GM19035 (cell line): ENCODE results near the gene ZNF784.

Experiments
- ATAC-seq: cut with Tn5 transposase; IDR thresholded peaks from one replicate; pipeline ENCODE4 v1.9.1; 2021; ENCODE audit not compliant: unreplicated experiment

Gene ZNF784

GRCh38 chr19:55656988-55657747 lies 32.8 kb upstream of the ZNF784 start:
- ATAC-seq = no peak

- ATAC-seq = no peak
Observed at GRCh38 chr19:55656552-55656951, 32.2 kb upstream of the ZNF784 start.

GRCh38 chr19:55655648-55656040 lies 31.3 kb upstream of the ZNF784 start:
- ATAC-seq = no peak

- peak; percentile 33 for ATAC-seq
Observed at GRCh38 chr19:55654868-55655647, 30.7 kb upstream of the ZNF784 start, which contains the start of gene U2AF2. Gene U2AF2, plus strand, starts transcription at chr19:55655035. Its CDS starts 70 bp downstream, at chr19:55655105.

GRCh38 chr19:55654323-55654867 lies 30.0 kb upstream of the ZNF784 start:
- ATAC-seq = peak; percentile 60

GRCh38 chr19:55653651-55654322 lies 29.4 kb upstream of the ZNF784 start:
- peak; percentile 45 for ATAC-seq

- ATAC-seq = no peak
Observed at GRCh38 chr19:55652311-55653128, 28.2 kb upstream of the ZNF784 start.

GRCh38 chr19:55651236-55651635 lies 26.9 kb upstream of the ZNF784 start:
- no peak for ATAC-seq

GRCh38 chr19:55650602-55651230 lies 26.4 kb upstream of the ZNF784 start:
- no peak for ATAC-seq

- ATAC-seq = no peak
Observed at GRCh38 chr19:55650126-55650557, 25.8 kb upstream of the ZNF784 start.

- no peak for ATAC-seq
Observed at GRCh38 chr19:55649268-55650125, 25.1 kb upstream of the ZNF784 start.

- ATAC-seq = no peak
Observed at GRCh38 chr19:55648585-55649267, 24.4 kb upstream of the ZNF784 start.

- no peak for ATAC-seq
Observed at GRCh38 chr19:55647732-55648584, 23.6 kb upstream of the ZNF784 start, which contains the start of gene CCDC106. Gene CCDC106, plus strand, starts transcription at chr19:55648212. Its CDS starts 835 bp downstream, at chr19:55649047.

- no peak for ATAC-seq
Observed at GRCh38 chr19:55646889-55647731, 22.7 kb upstream of the ZNF784 start.

- ATAC-seq = no peak
Observed at GRCh38 chr19:55645512-55645881, 21.1 kb upstream of the ZNF784 start.

- ATAC-seq = no peak
Observed at GRCh38 chr19:55644842-55645511, 20.6 kb upstream of the ZNF784 start.
